Fibroblast of lung (primary cell): ENCODE results near the gene IKZF2. TPM values are rescaled to one million over a fixed set of nuclear protein-coding genes. Genes with fewer than 3 reads are reported as not detected.

Source experiments
- DNase-seq, 2 donors: peaks; one replicate each; pipeline versions ENCODE4 v3.0.0 to v3.0.0-alpha.2; 2010; ENCODE audit warnings: low read depth in 2 of 2
- H2AFZ ChIP-seq: 2 replicates; pipeline ENCODE4 v1.5.1; 2012; ENCODE audit warnings: low read length, control low read depth, inconsistent platforms
- H3K27ac ChIP-seq: 2 replicates; pipeline ENCODE4 v1.5.1; 2011; ENCODE audit warnings: low read length, control low read depth; ENCODE audit not compliant: insufficient read depth
- H3K27me3 ChIP-seq: 2 replicates; pipeline ENCODE4 v1.5.1; 2011; ENCODE audit warnings: mild to moderate bottlenecking, low read length; ENCODE audit not compliant: control insufficient read depth, insufficient read depth
- H3K36me3 ChIP-seq: 2 replicates; pipeline ENCODE4 v1.5.1; 2011; ENCODE audit warnings: low read length; ENCODE audit not compliant: control insufficient read depth, insufficient read depth
- H3K4me1 ChIP-seq: 2 replicates; pipeline ENCODE4 v1.5.1; 2011; ENCODE audit warnings: low read length; ENCODE audit not compliant: control insufficient read depth, insufficient read depth; ENCODE audit errors: extremely low read depth
- H3K4me2 ChIP-seq: 2 replicates; pipeline ENCODE4 v1.5.1; 2011; ENCODE audit warnings: low read length, control low read depth; ENCODE audit not compliant: insufficient read depth; ENCODE audit errors: extremely low read depth
- H3K4me3 ChIP-seq, 4 experiments: fragments of 200-600 bp in 1 of 4; sonication (generic) in 1 of 4; replicated peaks in 1 of 4; 2 replicates each; pipeline ENCODE4 v1.5.1; 2011 to 2016; ENCODE audit warnings: low read length in 4 of 4, low read depth in 3 of 4, mild to moderate bottlenecking in 3 of 4, control low read depth in 2 of 4, inconsistent platforms in 1 of 4, mixed read lengths in 1 of 4; ENCODE audit not compliant: insufficient read depth in 1 of 4; ENCODE audit errors: control extremely low read depth in 1 of 4
- H3K79me2 ChIP-seq: 2 replicates; pipeline ENCODE4 v1.5.1; 2012; ENCODE audit warnings: mild to moderate bottlenecking, low read length, inconsistent platforms; ENCODE audit not compliant: control insufficient read depth, insufficient read depth
- H3K9ac ChIP-seq: 2 replicates; pipeline ENCODE4 v1.5.1; 2011; ENCODE audit warnings: mild to moderate bottlenecking, low read length, control low read depth; ENCODE audit not compliant: insufficient read depth
- H3K9me3 ChIP-seq: 2 replicates; pipeline ENCODE4 v1.5.1; 2012; ENCODE audit warnings: low read depth, low read length; ENCODE audit not compliant: control insufficient read depth, insufficient read depth
- H4K20me1 ChIP-seq: 2 replicates; pipeline ENCODE4 v1.5.1; 2011; ENCODE audit warnings: low read length; ENCODE audit not compliant: control insufficient read depth, insufficient read depth; ENCODE audit errors: extremely low read depth
- EZH2 ChIP-seq: IDR thresholded peaks from 2 replicates; pipeline ENCODE4 v1.5.1; 2012; ENCODE audit warnings: low read length, control low read depth, mild to moderate bottlenecking; ENCODE audit errors: missing control alignments
- polyA plus RNA-seq, 2 donors: library from polyadenylated mRNA; depleted of rRNA in 1 of 2; stranded (reverse) in 1 of 2; unstranded in 1 of 2; fragments of >200 nt; gene quantifications; 2 replicates each; pipeline ENCODE4 v1.2.1, GENCODE V29; 2011 to 2012; ENCODE audit warnings: missing spikeins in 1 of 2
- total RNA-seq: library from RNA; depleted of rRNA; stranded (reverse); fragments of >200 nt; gene quantifications from 2 replicates; pipeline ENCODE4 v1.2.1, GENCODE V29; 2014
- TF ChIP-seq, protein P1 (sequence below), 2 donors: IDR thresholded peaks in 1 of 2; conservative IDR thresholded peaks in 1 of 2; 1 replicate in 1 of 2; 2 replicates in 1 of 2; pipeline ENCODE4 v1.5.1; 2011 to 2012; ENCODE audit warnings: low read length in 2 of 2, control low read depth in 1 of 2, inconsistent platforms in 1 of 2, low read depth in 1 of 2, mild to moderate bottlenecking in 1 of 2

Gene IKZF2
- total and polyA plus RNA-seq, 2 donors (not counting 1 experiment from before 2014, with no cell fraction given), result 4.9 to 17.2 TPM

DNA sequence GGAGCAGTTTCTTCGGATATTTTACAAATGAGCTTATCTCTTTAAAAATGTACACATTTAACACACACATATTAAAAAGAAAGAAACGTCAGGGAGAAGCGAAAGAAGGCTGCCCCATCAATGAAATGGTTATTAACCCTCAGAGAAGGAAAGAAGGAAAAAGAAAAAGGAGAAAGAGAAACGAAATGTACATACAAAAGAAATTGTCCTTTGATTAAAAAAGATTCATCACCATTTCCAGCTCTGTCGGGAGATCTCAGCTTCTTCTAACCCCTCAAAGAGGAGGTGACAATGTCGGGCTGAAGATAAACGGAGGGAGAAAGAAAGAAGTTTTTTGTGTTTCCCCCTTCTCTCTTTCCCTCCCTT is 1.5 kb downstream of the IKZF2 start:
- no peaks in the 10 kb centered on the region for H3K9me3 ChIP-seq
- peak overlapping the region; percentile 52 for H2AFZ ChIP-seq
- H3K27ac ChIP-seq, result peak overlapping the region; percentile 55
- H3K4me2 ChIP-seq, result peak overlapping the region; percentile 91
- H3K79me2 ChIP-seq, result peaks cover 2% of the 10 kb centered on the region
- H4K20me1 ChIP-seq, result no peaks in the 10 kb centered on the region
- TF ChIP-seq, protein P1, sequence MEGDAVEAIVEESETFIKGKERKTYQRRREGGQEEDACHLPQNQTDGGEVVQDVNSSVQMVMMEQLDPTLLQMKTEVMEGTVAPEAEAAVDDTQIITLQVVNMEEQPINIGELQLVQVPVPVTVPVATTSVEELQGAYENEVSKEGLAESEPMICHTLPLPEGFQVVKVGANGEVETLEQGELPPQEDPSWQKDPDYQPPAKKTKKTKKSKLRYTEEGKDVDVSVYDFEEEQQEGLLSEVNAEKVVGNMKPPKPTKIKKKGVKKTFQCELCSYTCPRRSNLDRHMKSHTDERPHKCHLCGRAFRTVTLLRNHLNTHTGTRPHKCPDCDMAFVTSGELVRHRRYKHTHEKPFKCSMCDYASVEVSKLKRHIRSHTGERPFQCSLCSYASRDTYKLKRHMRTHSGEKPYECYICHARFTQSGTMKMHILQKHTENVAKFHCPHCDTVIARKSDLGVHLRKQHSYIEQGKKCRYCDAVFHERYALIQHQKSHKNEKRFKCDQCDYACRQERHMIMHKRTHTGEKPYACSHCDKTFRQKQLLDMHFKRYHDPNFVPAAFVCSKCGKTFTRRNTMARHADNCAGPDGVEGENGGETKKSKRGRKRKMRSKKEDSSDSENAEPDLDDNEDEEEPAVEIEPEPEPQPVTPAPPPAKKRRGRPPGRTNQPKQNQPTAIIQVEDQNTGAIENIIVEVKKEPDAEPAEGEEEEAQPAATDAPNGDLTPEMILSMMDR (conservative IDR thresholded peaks at IDR 0.05 in 1 of 2, IDR thresholded peaks at IDR 0.05 in 1 of 2; ENCODE audit: low read depth in 1 of 2, low read length in 2 of 2), result no peak
- no peak for TF ChIP-seq EZH2
- peak overlapping the region; percentile 55 to 81 (median 71) for H3K4me3 ChIP-seq
- H3K27me3 ChIP-seq, result no peaks in the 10 kb centered on the region
- H3K9ac ChIP-seq, result peak overlapping the region; percentile 31
- H3K36me3 ChIP-seq, result no peaks in the 10 kb centered on the region
- no peaks in the 10 kb centered on the region for H3K4me1 ChIP-seq
- no peak for DNase-seq

DNA sequence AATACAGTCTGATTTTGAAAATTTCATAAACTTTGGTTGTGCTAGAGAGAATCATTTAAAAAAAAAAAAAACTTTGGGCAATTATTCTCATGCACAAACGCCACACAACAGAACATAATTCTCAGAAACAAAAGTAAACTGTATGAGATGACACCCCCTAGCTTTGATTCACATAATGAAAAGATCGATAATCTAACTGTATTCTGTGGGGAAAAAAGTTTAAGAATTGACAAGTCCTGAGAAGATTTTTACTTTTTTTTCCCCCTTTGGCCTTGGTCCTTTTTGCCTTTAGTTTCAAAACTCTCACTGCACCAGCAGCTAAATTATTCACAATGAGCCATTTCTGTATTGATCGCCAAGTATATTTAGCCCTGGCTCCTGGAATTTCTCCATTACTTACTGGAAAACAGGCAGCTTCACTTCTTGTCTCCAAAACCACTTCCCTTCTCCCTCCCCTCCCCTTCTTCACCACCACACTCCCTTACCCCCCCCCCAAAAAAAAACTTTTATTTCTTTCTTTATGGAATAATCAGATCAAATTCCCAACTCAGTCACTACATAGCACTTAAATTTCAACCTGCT is 2.0 kb downstream of the IKZF2 start:
- Histone ChIP-seq H3K36me3 (no peaks in the 10 kb centered on the region), H3K4me1 (no peaks in the 10 kb centered on the region), H3K27ac (no peak overlapping the region), H3K9ac (no peak overlapping the region), H2AFZ (peak overlapping the region; percentile 52), H3K27me3 (no peaks in the 10 kb centered on the region), H3K4me3 (peak overlapping the region; percentile 55 to 81 (median 71)), H3K4me2 (peak overlapping the region; percentile 91), H3K79me2 (peaks cover 2% of the 10 kb centered on the region), H3K9me3 (no peaks in the 10 kb centered on the region), H4K20me1 (no peaks in the 10 kb centered on the region)
- TF ChIP-seq, protein P1 (conservative IDR thresholded peaks at IDR 0.05 in 1 of 2, IDR thresholded peaks at IDR 0.05 in 1 of 2; ENCODE audit: low read depth in 1 of 2, low read length in 2 of 2), result peak in 1 of 2 donors; percentile 4
- no peak for TF ChIP-seq EZH2
- peak; percentile 9 to 50 for DNase-seq

DNA sequence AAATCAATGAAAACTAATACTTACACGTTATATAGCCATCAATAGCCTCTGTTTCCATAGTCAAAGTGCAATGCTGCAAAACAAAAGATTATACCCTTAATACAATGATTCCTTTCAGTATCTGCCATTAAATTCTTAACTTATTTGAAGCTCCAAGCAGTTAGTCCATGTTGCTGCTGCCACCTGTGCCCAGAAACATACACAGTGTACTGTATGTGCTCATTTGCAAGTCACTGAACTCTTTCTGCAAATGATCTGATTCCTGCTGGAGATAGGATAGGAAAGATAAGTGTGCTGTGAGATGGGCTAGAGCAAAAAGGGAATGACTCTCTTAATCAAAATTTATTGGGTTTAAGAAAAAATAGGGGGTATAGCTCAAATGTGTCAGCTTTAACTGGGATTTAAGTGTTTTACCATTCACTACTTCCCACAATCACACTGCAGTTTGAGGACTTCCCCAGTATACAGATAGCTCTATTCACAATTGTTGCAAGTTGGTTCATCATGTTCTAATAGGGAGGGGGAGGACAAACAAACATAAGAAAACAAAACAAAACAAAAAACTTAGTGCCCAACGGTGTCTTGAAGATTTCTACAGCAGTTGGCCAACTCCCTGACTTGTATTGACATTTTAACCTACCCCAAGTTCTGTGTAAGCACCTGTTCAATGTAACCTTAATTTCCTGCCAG is 2.7 kb downstream of the IKZF2 start:
- DNase-seq, result no peak
- Histone ChIP-seq H3K27me3 (no peaks in the 10 kb centered on the region), H3K4me1 (no peaks in the 10 kb centered on the region), H3K27ac (no peak overlapping the region), H3K36me3 (no peaks in the 10 kb centered on the region), H3K9ac (no peak overlapping the region), H3K79me2 (peaks cover 2% of the 10 kb centered on the region), H3K4me2 (peak overlapping the region; percentile 91), H3K4me3 (peak overlapping the region; percentile 55 to 81 (median 71)), H2AFZ (no peak overlapping the region), H4K20me1 (no peaks in the 10 kb centered on the region), H3K9me3 (no peaks in the 10 kb centered on the region)
- TF ChIP-seq EZH2, result no peak
- TF ChIP-seq, protein P1 (conservative IDR thresholded peaks at IDR 0.05 in 1 of 2, IDR thresholded peaks at IDR 0.05 in 1 of 2; ENCODE audit: low read depth in 1 of 2, low read length in 2 of 2), result no peak
